Osteoblast (primary cell): ENCODE results near the gene C14orf132. TPM values are rescaled to one million over a fixed set of nuclear protein-coding genes. Genes with fewer than 3 reads are reported as not detected.
A peak's percentile ranks its signal among the peaks of the same experiment; 100 is the strongest.

Experiments used
- DNase-seq: peaks from one replicate; pipeline ENCODE4 v3.0.0; 2011; ENCODE audit warnings: low spot score, mixed read lengths; ENCODE audit not compliant: insufficient read length; ENCODE audit errors: missing footprints
- H2AFZ ChIP-seq: 2 replicates; pipeline ENCODE4 v1.6.0; 2011; ENCODE audit warnings: mild to moderate bottlenecking, low read length
- H3K27ac ChIP-seq: 2 replicates; pipeline ENCODE4 v1.5.1; 2011; ENCODE audit warnings: mild to moderate bottlenecking, low read depth, low read length, moderate library complexity
- H3K27me3 ChIP-seq: 2 replicates; pipeline ENCODE4 v1.6.0; 2012; ENCODE audit warnings: mild to moderate bottlenecking, control low read depth, inconsistent platforms, low read length, moderate library complexity; ENCODE audit not compliant: insufficient read depth
- H3K36me3 ChIP-seq: 2 replicates; pipeline ENCODE4 v1.5.1; 2011; ENCODE audit warnings: mild to moderate bottlenecking, low read length, control low read depth, moderate library complexity; ENCODE audit not compliant: insufficient read depth
- H3K4me1 ChIP-seq: 2 replicates; pipeline ENCODE4 v1.5.1; 2011; ENCODE audit warnings: mild to moderate bottlenecking, low read length, control low read depth, moderate library complexity; ENCODE audit not compliant: insufficient read depth
- H3K4me2 ChIP-seq: 2 replicates; pipeline ENCODE4 v1.6.0; 2011; ENCODE audit warnings: mild to moderate bottlenecking, low read length; ENCODE audit not compliant: insufficient read depth
- H3K4me3 ChIP-seq: fragments of 200-600 bp; sonication (generic); 3 replicates; pipeline ENCODE4 v1.5.1; 2012; ENCODE audit warnings: mild to moderate bottlenecking, low read length, inconsistent platforms; ENCODE audit not compliant: insufficient read depth
- H3K79me2 ChIP-seq: 2 replicates; pipeline ENCODE4 v1.6.0; 2012; ENCODE audit warnings: mild to moderate bottlenecking, low read length, control low read depth, inconsistent platforms; ENCODE audit not compliant: insufficient read depth
- H3K9me3 ChIP-seq: 2 replicates; pipeline ENCODE4 v1.5.1; 2011; ENCODE audit warnings: low read depth, low read length, control low read depth
- H4K20me1 ChIP-seq: 2 replicates; pipeline ENCODE4 v1.6.0; 2012; ENCODE audit warnings: mild to moderate bottlenecking, low read length, control low read depth; ENCODE audit not compliant: insufficient read depth
- total RNA-seq: library from RNA; depleted of rRNA; stranded (reverse); fragments of >200 nt; gene quantifications from 2 replicates; pipeline ENCODE4 v1.2.3, GENCODE V29; 2012
- TF ChIP-seq, protein P1 (sequence below): IDR thresholded peaks from 2 replicates; pipeline ENCODE4 v1.5.1; 2011; ENCODE audit warnings: mild to moderate bottlenecking, low read depth, low read length, moderate library complexity; ENCODE audit errors: extremely low read depth

C14orf132 gene
- total RNA-seq, 1 donor = 40.2 TPM

DNA sequence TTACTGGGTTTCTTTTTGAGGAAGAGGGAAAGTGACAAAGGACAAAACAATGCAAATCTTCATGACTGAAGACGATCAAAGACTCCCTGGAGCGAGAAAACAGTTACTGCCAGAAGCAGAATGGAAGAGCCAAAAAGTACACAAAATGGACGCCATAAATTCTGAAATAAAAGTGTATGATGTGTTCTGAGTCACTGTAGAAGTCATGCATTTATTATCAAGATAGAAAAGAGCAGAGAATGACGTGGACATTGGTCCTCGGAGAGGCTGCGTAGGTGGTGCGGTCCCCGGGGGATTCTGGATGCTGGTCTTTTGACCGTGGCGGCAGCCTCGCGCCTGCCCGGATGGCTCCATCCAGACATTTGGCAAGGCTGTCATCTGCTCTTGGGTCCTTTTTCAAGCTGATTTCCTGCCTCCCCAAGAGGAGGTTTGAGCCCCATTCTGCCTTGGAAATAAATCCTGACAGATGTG, 52.8 kb downstream of the C14orf132 start:
- H3K36me3 ChIP-seq = peaks cover 20% of the 10 kb centered on the region
- DNase-seq = peak; percentile 89
- H2AFZ ChIP-seq = peak overlapping the region; percentile 53
- H3K27ac ChIP-seq = peak overlapping the region; percentile 95
- peak overlapping the region; percentile 67 for H3K4me2 ChIP-seq
- peaks cover 64% of the 10 kb centered on the region for H3K4me1 ChIP-seq
- H3K79me2 ChIP-seq = peaks cover 2% of the 10 kb centered on the region
- peak overlapping the region; percentile 17 for H3K4me3 ChIP-seq
- H3K9me3 ChIP-seq = no peaks in the 10 kb centered on the region
- H4K20me1 ChIP-seq = no peaks in the 10 kb centered on the region
- TF ChIP-seq, protein P1, sequence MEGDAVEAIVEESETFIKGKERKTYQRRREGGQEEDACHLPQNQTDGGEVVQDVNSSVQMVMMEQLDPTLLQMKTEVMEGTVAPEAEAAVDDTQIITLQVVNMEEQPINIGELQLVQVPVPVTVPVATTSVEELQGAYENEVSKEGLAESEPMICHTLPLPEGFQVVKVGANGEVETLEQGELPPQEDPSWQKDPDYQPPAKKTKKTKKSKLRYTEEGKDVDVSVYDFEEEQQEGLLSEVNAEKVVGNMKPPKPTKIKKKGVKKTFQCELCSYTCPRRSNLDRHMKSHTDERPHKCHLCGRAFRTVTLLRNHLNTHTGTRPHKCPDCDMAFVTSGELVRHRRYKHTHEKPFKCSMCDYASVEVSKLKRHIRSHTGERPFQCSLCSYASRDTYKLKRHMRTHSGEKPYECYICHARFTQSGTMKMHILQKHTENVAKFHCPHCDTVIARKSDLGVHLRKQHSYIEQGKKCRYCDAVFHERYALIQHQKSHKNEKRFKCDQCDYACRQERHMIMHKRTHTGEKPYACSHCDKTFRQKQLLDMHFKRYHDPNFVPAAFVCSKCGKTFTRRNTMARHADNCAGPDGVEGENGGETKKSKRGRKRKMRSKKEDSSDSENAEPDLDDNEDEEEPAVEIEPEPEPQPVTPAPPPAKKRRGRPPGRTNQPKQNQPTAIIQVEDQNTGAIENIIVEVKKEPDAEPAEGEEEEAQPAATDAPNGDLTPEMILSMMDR = no peak
- no peaks in the 10 kb centered on the region for H3K27me3 ChIP-seq

DNA sequence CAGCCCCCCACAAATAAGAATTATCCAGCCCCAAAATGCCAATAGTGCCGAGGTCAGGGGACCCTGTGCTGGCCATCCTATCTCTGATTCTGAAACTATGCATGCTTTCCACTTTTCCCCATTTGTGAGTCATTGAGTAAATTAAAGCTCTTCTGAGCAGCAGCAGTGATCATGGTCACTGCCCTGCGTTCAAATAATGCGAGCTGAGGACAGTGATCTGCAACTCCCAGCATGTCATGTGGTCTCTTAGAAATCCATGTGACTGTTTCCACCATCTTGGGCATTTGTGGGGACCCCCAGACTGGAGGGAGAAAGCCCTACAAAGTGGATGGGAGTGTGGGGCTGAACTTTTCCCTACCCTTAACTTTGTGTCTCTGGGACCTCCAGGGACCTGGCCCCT, 53.8 kb downstream of the C14orf132 start:
- Histone ChIP-seq H4K20me1 (no peaks in the 10 kb centered on the region), H3K4me1 (peaks cover 58% of the 10 kb centered on the region), H3K36me3 (peaks cover 12% of the 10 kb centered on the region), H3K4me3 (no peak overlapping the region), H3K79me2 (peaks cover 2% of the 10 kb centered on the region), H3K27me3 (no peaks in the 10 kb centered on the region), H3K9me3 (no peaks in the 10 kb centered on the region), H3K4me2 (peak overlapping the region; percentile 67), H3K27ac (peak overlapping the region; percentile 95), H2AFZ (no peak overlapping the region)
- peak; percentile 88 for DNase-seq
- TF ChIP-seq, protein P1 = no peak

DNA sequence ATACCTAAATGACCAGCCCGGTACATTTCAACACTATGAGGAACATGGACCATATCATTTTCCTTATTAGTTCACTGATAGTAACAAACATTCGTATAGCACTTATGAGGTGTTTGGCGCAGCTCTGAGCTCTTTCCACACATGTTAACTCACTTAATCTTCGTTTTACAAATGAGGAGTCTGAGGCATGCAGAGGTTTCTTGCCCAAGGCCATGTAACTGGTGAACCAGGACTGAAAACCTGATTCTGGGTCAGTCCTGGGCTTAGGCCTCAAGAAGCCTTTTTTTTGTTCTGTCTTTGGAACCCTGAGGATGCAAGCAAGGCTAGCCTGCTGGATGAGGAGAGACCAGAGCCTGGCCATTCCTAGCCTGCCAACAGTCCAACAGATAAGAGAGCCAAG, 55.0 kb downstream of the C14orf132 start:
- H3K4me1 ChIP-seq = peaks cover 57% of the 10 kb centered on the region
- H3K36me3 ChIP-seq = peaks cover 5% of the 10 kb centered on the region
- H3K79me2 ChIP-seq = no peaks in the 10 kb centered on the region
- TF ChIP-seq, protein P1 = no peak
- H3K27me3 ChIP-seq = no peaks in the 10 kb centered on the region
- no peaks in the 10 kb centered on the region for H3K9me3 ChIP-seq
- no peak overlapping the region for H3K27ac ChIP-seq
- no peak overlapping the region for H2AFZ ChIP-seq
- no peak for DNase-seq
- H3K4me3 ChIP-seq = no peak overlapping the region
- no peak overlapping the region for H3K4me2 ChIP-seq
- no peaks in the 10 kb centered on the region for H4K20me1 ChIP-seq

DNA sequence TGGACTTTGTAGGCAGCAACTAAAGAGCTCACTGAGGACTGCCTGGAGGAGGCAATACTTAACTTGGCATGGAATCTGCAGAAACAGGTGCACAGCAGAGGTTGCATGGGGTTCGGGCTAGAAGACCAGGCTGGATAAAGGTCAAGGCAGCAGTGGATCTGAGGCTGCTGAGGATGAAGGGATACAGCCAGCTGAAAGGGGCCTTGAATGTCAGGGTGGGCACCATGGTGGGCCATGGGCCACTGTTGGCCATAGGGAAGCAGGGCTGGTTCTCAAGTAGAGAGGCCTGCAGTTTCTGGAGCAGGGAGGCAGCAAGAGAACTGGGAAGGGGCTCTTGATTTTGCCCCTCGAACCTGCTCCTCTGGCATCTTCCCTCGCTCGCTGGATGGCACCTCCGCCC, 55.5 kb downstream of the C14orf132 start:
- H3K79me2 ChIP-seq = no peaks in the 10 kb centered on the region
- no peak for DNase-seq
- peaks cover 2% of the 10 kb centered on the region for H3K36me3 ChIP-seq
- no peak overlapping the region for H3K27ac ChIP-seq
- no peaks in the 10 kb centered on the region for H4K20me1 ChIP-seq
- H3K4me1 ChIP-seq = peaks cover 53% of the 10 kb centered on the region
- H3K4me2 ChIP-seq = no peak overlapping the region
- no peak overlapping the region for H2AFZ ChIP-seq
- H3K27me3 ChIP-seq = no peaks in the 10 kb centered on the region
- no peaks in the 10 kb centered on the region for H3K9me3 ChIP-seq
- TF ChIP-seq, protein P1 = no peak
- H3K4me3 ChIP-seq = no peak overlapping the region
